GM18909 (cell line): Measurements from ENCODE around the gene PRKRA.
A peak's percentile ranks its signal among the peaks of the same experiment; 100 is the strongest.
"Not testable (repeated sequence)": the region's sequence is repeated elsewhere in the genome, so short reads cannot be mapped to it uniquely, and the experiment has no call there.

Experiments used
- ATAC-seq: cut with Tn5 transposase; IDR thresholded peaks from one replicate; pipeline ENCODE4 v1.9.1; 2021; ENCODE audit warnings: mild to moderate bottlenecking; ENCODE audit not compliant: unreplicated experiment, poor library complexity

The PRKRA gene

GRCh38 chr2:178469219-178469849 is 18.4 kb upstream of the PRKRA start:
- ATAC-seq, result no peak

DNA sequence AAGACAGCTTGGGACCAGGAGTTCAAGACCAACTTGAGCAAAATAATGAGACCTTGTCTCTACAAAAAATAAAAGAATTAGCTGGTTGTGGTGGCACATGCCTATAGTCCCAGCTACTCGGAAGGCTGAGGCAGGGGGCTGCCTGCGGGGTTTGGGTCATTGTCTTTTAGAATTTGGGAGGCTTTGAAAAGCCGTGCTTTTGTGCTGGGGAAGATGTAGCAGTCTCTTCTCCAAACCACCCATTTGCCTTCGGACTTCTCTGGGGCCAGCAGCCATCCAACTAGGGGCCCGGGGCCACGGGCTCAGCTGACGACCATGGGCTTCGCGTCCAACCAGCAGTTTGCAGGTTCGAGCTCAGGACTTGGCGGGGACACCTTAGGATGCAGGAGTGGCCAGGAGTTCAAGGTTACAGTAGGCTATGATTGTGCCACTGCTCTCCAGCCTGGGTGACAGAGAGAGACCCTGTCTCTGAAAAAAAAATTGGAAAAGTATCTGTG is 6.5 kb upstream of the PRKRA start:
- ATAC-seq, result no peak

DNA sequence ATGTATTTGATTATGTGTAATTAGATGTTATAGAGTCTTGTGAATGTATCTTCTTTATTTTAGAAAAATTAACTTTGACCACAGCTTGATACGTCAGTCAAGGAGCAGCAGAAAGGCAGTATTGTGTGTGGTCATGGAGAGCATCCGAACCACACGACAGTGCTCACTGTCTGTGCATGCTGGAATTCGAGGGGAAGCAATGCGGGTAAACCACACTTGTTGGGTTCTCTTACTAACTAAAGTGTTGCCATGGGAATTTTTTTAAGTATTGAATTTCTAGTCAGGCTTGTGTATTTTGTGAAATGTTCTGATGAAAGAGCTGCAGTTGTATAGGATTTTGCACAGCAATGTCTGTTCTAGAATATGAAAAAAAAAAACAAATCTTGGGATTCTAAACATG is 5.0 kb upstream of the PRKRA start:
- no peak for ATAC-seq

GRCh38 chr2:178452870-178453269 is 1.9 kb upstream of the PRKRA start:
- ATAC-seq, result no peak

GRCh38 chr2:178452334-178452733 is 1.4 kb upstream of the PRKRA start:
- ATAC-seq, result no peak

GRCh38 chr2:178450524-178450773 is 526 bp downstream of the PRKRA start:
- ATAC-seq, result peak; percentile 49

GRCh38 chr2:178449700-178450523 is 1.1 kb downstream of the PRKRA start:
- peak; percentile 5 for ATAC-seq

DNA sequence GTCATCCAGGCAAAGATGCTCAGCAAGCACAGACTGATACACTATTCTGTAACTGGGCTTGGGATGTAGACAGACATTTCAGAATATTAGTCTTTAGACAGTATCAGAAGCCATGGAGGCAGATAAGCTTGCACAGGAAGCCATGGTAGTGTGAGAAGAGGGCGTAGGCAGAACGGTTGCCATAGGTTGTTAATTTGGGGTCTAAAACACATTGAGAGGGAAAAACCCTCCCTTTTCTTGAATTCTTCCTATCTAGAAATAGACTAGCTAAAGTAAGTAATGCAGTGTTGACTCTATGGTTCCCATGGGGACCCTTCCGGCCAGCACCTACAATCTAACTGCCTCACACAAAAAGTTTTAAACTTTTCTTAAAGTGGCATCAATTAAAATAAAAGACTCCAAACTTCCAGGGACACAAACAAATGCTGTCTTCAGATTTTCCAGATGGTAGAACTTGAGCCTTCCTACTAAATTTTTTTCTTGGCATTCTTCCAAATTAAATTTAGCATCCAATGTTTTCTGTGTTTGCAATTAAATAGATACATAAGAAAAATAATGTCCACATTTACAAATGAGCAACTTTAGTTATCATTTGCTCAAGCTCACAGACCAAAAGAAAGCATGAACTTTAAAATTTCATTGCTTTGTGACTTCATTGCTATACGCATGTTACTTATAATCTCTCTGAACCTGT is 1.9 kb downstream of the PRKRA start:
- ATAC-seq, result no peak

GRCh38 chr2:178441426-178441825 is 9.5 kb downstream of the PRKRA start:
- no peak for ATAC-seq

DNA sequence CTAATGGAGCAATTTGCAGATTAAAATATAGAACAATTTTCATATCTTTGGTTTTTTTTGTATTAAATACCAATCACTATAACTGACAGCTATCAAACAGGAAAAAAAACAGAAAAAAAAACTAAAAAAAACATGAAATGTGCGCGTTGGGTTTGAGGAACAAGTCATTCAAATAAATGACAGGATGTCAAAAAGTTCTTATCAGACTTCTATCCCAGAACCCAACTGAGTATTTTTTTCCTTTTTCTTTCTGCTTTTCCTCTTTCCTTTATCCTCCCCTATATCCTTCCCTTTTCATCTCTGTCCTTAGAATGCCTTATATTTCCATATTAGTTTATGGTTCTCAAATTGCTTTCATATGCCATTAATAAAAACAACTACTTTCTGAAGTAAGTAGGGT is 14.3 kb downstream of the PRKRA start:
- ATAC-seq, result no peak

DNA sequence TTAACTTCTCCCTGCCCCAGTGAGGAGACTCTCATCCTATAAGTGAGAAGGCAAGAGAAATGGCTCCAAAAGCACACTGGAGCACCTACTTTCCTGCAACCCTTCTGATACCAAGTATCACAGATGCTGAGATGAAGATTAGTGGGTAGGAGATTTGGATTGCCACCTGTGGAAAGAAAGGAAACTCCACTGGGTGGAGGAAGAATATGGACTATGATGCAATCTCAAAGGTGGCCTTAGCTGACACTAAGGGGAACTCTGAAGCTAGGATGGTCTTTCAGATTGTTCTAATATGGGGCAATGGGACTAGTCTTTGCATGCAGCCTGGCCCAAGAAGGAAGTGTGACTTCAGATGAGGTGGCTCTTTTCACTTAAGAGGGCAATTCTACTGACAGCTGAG is 21.6 kb downstream of the PRKRA start:
- no peak for ATAC-seq

GRCh38 chr2:178428396-178428806 is 22.6 kb downstream of the PRKRA start:
- ATAC-seq, result no peak

DNA sequence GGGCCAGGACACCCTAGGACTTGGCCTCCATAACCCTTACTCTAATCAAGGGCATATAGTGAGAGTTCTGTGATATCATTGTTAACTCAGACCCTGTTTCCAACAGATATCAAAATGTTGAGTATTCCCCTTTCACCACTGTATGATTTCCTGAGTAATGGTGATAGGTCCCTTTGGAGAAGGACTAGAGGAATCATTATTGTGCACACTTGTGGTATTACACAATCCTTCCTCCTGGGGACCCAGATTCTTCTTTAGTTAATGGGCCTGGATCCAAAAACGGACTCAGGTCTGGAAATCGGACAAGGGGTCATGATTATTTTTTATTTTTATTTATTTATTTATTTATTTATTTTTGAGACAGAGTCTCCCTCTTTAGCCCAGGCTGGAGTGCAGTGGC is 23.5 kb downstream of the PRKRA start:
- ATAC-seq, result no peak

- no peak for ATAC-seq
These were observed 24.6 kb downstream of the PRKRA start for GRCh38 chr2:178426388-178426787.

DNA sequence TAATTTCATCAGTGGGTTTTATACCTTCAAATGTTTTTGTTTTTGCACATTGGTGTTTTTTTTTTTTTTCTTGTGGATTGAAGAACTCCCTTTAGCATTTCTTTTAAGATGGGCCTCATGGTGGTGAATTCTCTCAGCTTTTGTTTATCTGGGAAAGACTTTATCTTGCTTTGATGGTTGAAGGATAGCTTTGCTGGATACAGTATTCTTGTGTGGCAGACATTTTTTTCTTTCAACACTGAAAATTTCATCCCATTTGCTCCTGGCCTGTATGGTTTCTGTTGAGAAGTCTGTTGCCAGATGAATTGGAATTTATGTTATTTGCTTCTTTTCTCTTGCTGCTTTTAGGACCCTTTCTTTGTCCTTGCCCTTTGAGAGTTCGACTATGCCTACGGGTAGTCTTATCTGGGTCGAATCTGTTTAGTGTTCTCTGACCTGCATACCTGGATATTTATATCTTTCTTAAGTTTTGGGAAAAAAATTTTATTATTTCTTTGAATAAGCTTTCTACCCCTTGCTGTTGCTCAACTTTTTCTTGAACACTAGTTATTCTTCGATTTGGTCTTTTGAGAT is 25.6 kb downstream of the PRKRA start:
- no peak for ATAC-seq

DNA sequence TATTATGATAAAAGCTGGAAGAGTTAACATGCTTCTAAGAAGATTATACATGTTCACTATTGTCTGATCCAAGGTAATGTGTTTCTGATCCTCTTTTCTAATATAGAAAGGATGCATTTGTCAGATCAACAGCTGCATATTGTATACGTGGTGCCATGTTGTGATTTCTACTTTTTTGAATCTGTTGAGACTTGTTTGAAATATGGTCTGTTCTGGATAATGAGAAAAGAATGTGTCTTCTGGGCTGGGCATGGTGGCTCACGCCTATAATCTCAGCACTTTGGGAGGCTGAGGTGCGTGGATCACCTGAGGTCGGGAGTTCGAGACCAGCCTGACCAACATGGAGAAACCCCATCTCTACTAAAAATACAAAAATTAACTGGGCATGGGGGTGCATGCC is 27.2 kb downstream of the PRKRA start:
- ATAC-seq, result not testable (repeated sequence)

- no peak for ATAC-seq
These were observed 28.9 kb downstream of the PRKRA start for GRCh38 chr2:178422097-178422496.

GRCh38 chr2:178420463-178420999 is 30.4 kb downstream of the PRKRA start:
- no peak for ATAC-seq

- no peak for ATAC-seq
These were observed 31.9 kb downstream of the PRKRA start for GRCh38 chr2:178419123-178419522.

DNA sequence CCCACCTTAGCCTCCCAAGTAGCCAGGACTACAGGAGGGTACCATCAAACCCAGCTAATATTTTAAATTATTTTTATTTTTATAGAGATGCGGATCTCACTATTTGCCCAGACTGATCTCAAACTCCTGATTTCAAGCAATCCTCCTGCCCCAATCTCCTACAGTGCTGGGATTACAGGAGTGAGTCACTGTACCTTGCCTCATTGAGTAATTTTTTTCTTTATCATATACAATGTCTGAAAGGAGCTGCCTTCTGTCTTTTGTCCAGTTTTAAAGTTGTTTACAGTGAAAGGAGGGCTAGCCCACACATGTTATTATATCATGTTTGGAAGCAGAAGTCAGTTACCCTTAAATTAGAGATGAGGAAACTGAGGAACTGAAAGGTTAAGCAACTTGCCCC is 32.5 kb downstream of the PRKRA start:
- ATAC-seq, result no peak

GRCh38 chr2:178417916-178418315 is 33.1 kb downstream of the PRKRA start:
- no peak for ATAC-seq
